Activated CD8-positive, alpha-beta memory T cell treated with anti-CD3 and anti-CD28 coated beads, Interleukin-2, amount 50 U/mL, for 1 hour (primary cell): Measurements from ENCODE around the gene LSM10.
A peak's percentile ranks its signal among the peaks of the same experiment; 100 is the strongest.

Experiments used
- DNase-seq: peaks from one replicate; pipeline ENCODE4 v3.0.0-alpha.2; 2020; ENCODE audit errors: extremely low read depth

The LSM10 gene

GRCh38 chr1:36397378-36398230, at the start of gene LSM10:
LSM10 (minus strand) TSS chr1:36397908; CDS start chr1:36394129, 3,779 bp downstream.
- DNase-seq: peak; percentile 68

GRCh38 chr1:36447450-36447849, 49.7 kb upstream of the LSM10 start:
- no peak for DNase-seq

- no peak for DNase-seq
Measured at GRCh38 chr1:36446746-36447145, 49.0 kb upstream of the LSM10 start.

- no peak for DNase-seq
Measured at GRCh38 chr1:36446271-36446670, 48.6 kb upstream of the LSM10 start.

GRCh38 chr1:36443297-36443696, 45.6 kb upstream of the LSM10 start:
- no peak for DNase-seq

- no peak for DNase-seq
Measured at GRCh38 chr1:36442337-36442736, 44.6 kb upstream of the LSM10 start.

- no peak for DNase-seq
Measured at GRCh38 chr1:36440646-36441045, 42.9 kb upstream of the LSM10 start.

- DNase-seq: no peak
Measured at GRCh38 chr1:36440044-36440443, 42.3 kb upstream of the LSM10 start.

- DNase-seq: no peak
Measured at GRCh38 chr1:36438715-36439114, 41.0 kb upstream of the LSM10 start.

- no peak for DNase-seq
Measured at GRCh38 chr1:36436821-36437220, 39.1 kb upstream of the LSM10 start.

GRCh38 chr1:36433102-36433501, 35.4 kb upstream of the LSM10 start:
- no peak for DNase-seq

GRCh38 chr1:36432616-36433015, 34.9 kb upstream of the LSM10 start:
- DNase-seq: no peak

GRCh38 chr1:36425791-36426190, 28.1 kb upstream of the LSM10 start:
- DNase-seq: no peak

- no peak for DNase-seq
Measured at GRCh38 chr1:36421649-36422048, 23.9 kb upstream of the LSM10 start.

GRCh38 chr1:36420836-36421317, 23.2 kb upstream of the LSM10 start:
- DNase-seq: peak; percentile 47

GRCh38 chr1:36420409-36420808, 22.7 kb upstream of the LSM10 start:
- no peak for DNase-seq

- no peak for DNase-seq
Measured at GRCh38 chr1:36419569-36419968, 21.9 kb upstream of the LSM10 start.

GRCh38 chr1:36419140-36419539, 21.4 kb upstream of the LSM10 start:
- no peak for DNase-seq

- no peak for DNase-seq
Measured at GRCh38 chr1:36417931-36418330, 20.2 kb upstream of the LSM10 start.

GRCh38 chr1:36415661-36416326, 18.1 kb upstream of the LSM10 start:
- no peak for DNase-seq

GRCh38 chr1:36414384-36414783, 16.7 kb upstream of the LSM10 start:
- DNase-seq: no peak

- no peak for DNase-seq
Measured at GRCh38 chr1:36411674-36412648, 14.3 kb upstream of the LSM10 start.
